HepG2 (cell line): ENCODE results near the gene AOX1. TPM values are rescaled to one million over a fixed set of nuclear protein-coding genes. Genes with fewer than 3 reads are reported as not detected.

ENCODE experiments used
- ATAC-seq: fragments of 200-7000 bp; cut with Tn5 transposase; 3 replicates; pipeline ENCODE4 v1.9.1; 2020; ENCODE audit warnings: mild to moderate bottlenecking, moderate library complexity
- BruUV-seq: library from RNA; stranded (reverse); fragments of 400-500 nt; replicated peaks from 2 replicates; lab custom pipeline; 2021; lab: Mats Ljungman, UMichigan
- CTCF ChIA-PET: fragments of 300-600 bp; formaldehyde crosslinking; extraction: SDS; loops from one replicate; lab custom pipeline; 2021; ENCODE audit warnings: low total read pairs, inconsistent platforms, low intra/inter-chr PET ratio; lab: Yijun Ruan, JAX
- POLR2A ChIA-PET: fragments of 350-600 bp; sonication (Branson Sonifier 250); formaldehyde crosslinking; loops from one replicate; lab custom pipeline; 2020; ENCODE audit warnings: antibody characterized with exemption, inconsistent platforms; lab: Yijun Ruan, JAX
- DNase-seq: peaks from one replicate; pipeline ENCODE4 v3.0.0-alpha.2; 2015; ENCODE audit warnings: low spot score
- FAIRE-seq: peaks from 3 replicates; lab custom pipeline; 2011; peaks lifted over from hg19 to GRCh38; lab: Jason Lieb, UNC
- H2AFZ ChIP-seq: one replicate; pipeline ENCODE4 v1.6.1; 2011; ENCODE audit warnings: low read length, inconsistent platforms
- H3K27ac ChIP-seq: fragments of 300-600 bp; 3 replicates; pipeline ENCODE4 v1.8.0; 2011; ENCODE audit warnings: mixed run types, mild to moderate bottlenecking, mixed read lengths, low read length, inconsistent platforms; ENCODE audit not compliant: insufficient read depth; ENCODE audit errors: extremely low read length
- H3K27me3 ChIP-seq, 2 experiments: fragments of 200-600 bp in 1 of 2; 2 replicates in 1 of 2; 3 replicates in 1 of 2; pipeline versions ENCODE4 v1.6.0 to v1.8.0; 2011; ENCODE audit warnings: low read length in 2 of 2, mild to moderate bottlenecking in 2 of 2, moderate library complexity in 2 of 2, inconsistent platforms in 1 of 2; ENCODE audit not compliant: insufficient read depth in 2 of 2, control insufficient read depth in 1 of 2
- H3K36me3 ChIP-seq, 2 experiments: fragments of 200-600 bp in 1 of 2; replicated peaks in 1 of 2; 2 replicates in 1 of 2; 3 replicates in 1 of 2; pipeline versions ENCODE4 v1.5.1 to v1.8.0; 2011; ENCODE audit warnings: low read length in 2 of 2, inconsistent platforms in 1 of 2; ENCODE audit not compliant: insufficient read depth in 2 of 2, control insufficient read depth in 1 of 2
- H3K4me1 ChIP-seq: 2 replicates; pipeline ENCODE4 v1.5.1; 2012; ENCODE audit warnings: low read length, inconsistent platforms; ENCODE audit not compliant: insufficient read depth
- H3K4me2 ChIP-seq: 2 replicates; pipeline ENCODE4 v1.6.0; 2011; ENCODE audit warnings: low read depth, low read length, inconsistent platforms
- H3K4me3 ChIP-seq, 3 experiments: fragments of 200-600 bp in 1 of 3; sonication (generic), shearing (Covaris generic) in 1 of 3; replicated peaks in 1 of 3; 2 replicates each; pipeline ENCODE4 v1.5.1; 2011 to 2016; ENCODE audit warnings: low read length in 3 of 3, inconsistent platforms in 2 of 3, low read depth in 2 of 3, mild to moderate bottlenecking in 2 of 3, control low read depth in 1 of 3, mixed read lengths in 1 of 3; ENCODE audit not compliant: insufficient read depth in 1 of 3
- H3K79me2 ChIP-seq: one replicate; pipeline ENCODE4 v1.6.1; 2011; ENCODE audit warnings: low read length, inconsistent platforms; ENCODE audit not compliant: insufficient read depth
- H3K9ac ChIP-seq: 2 replicates; pipeline ENCODE4 v1.6.0; 2011; ENCODE audit warnings: mild to moderate bottlenecking, low read depth, low read length, inconsistent platforms; ENCODE audit not compliant: insufficient read depth
- H3K9me3 ChIP-seq: 2 replicates; pipeline ENCODE4 v1.5.1; 2012; ENCODE audit warnings: mild to moderate bottlenecking, low read length
- H4K20me1 ChIP-seq: 2 replicates; pipeline ENCODE4 v1.6.0; 2011; ENCODE audit warnings: inconsistent platforms, mild to moderate bottlenecking, low read length, moderate library complexity; ENCODE audit not compliant: insufficient read depth
- CENPT ChIP-seq: sonication (generic); formaldehyde crosslinking; IDR thresholded peaks from 2 replicates; pipeline ENCODE4 v1.8.0; 2022; ENCODE audit warnings: low read depth, mild to moderate bottlenecking, moderate library complexity, missing genetic modification reagents
- GATA4 ChIP-seq: sonication (generic); IDR thresholded peaks from 2 replicates; pipeline ENCODE4 v1.6.1; 2016; ENCODE audit warnings: antibody characterized with exemption, low read depth, borderline replicate concordance
- IRF2 ChIP-seq: IDR thresholded peaks from 2 replicates; pipeline ENCODE4 v1.6.1; 2018; ENCODE audit warnings: missing genetic modification reagents, missing compliant biosample characterization
- NAIF1 ChIP-seq: sonication (generic); formaldehyde crosslinking; IDR thresholded peaks from 2 replicates; pipeline ENCODE4 v1.5.0; 2020; ENCODE audit warnings: mild to moderate bottlenecking, missing genetic modification reagents, borderline replicate concordance
- RFXANK ChIP-seq: IDR thresholded peaks from 2 replicates; pipeline ENCODE4 v1.6.1; 2016
- RXRB ChIP-seq: IDR thresholded peaks from 2 replicates; pipeline ENCODE4 v1.6.1; 2016; ENCODE audit warnings: borderline replicate concordance, missing genetic modification reagents, missing compliant biosample characterization
- SRSF9 ChIP-seq: fragments of 200-400 bp; formaldehyde crosslinking; IDR thresholded peaks from 2 replicates; pipeline ENCODE4 v1.6.1; 2018; ENCODE audit warnings: borderline replicate concordance, mild to moderate bottlenecking, low read depth, low read length; ENCODE audit not compliant: insufficient read depth, poor library complexity, severe bottlenecking
- ZFP37 ChIP-seq: sonication (generic); formaldehyde crosslinking; IDR thresholded peaks from 2 replicates; pipeline ENCODE4 v1.4.0; 2020; ENCODE audit warnings: missing genetic modification reagents, borderline replicate concordance
- ZNF367 ChIP-seq: sonication (generic); formaldehyde crosslinking; IDR thresholded peaks from 2 replicates; pipeline ENCODE4 v1.4.0; 2020; ENCODE audit warnings: missing genetic modification reagents, borderline replicate concordance
- ZNF552 ChIP-seq: sonication (generic); formaldehyde crosslinking; IDR thresholded peaks from 2 replicates; pipeline ENCODE4 v1.9.0; 2022; ENCODE audit warnings: missing genetic modification reagents, mild to moderate bottlenecking, borderline replicate concordance
- WGBS: methylation state at CpG from one replicate; pipeline ENCODE4 v1.1.6; 2017; ENCODE audit warnings: low lambda C conversion rate; 5-methylcytosine and 5-hydroxymethylcytosine counted together
- in situ Hi-C: cut with HindIII; loops from 2 replicates; pipeline ENCODE4 v1.10.0; 2017; ENCODE audit warnings: low pct_unique_long_range_greater_than_20kb; ENCODE audit not compliant: extremely low pct_ligation_motif_present
- intact Hi-C: fragments of 100-400 bp; cut with micrococcal nuclease; formaldehyde crosslinking; loops from one replicate; pipeline ENCODE4 v1.10.0; 2022; ENCODE audit not compliant: unreplicated experiment
- polyA plus RNA-seq, 8 experiments: library from polyadenylated mRNA; depleted of rRNA in 3 of 8; stranded (reverse) in 7 of 8; unstranded in 1 of 8; fragments of >200 nt; fragmentation: Illumina TruSeq in 4 of 8; extraction: Trizol in 4 of 8; gene quantifications; 2 replicates each; pipeline versions ENCODE4 v1.2.1 to v1.2.3, GENCODE V29; 2011 to 2016; ENCODE audit warnings: low read depth in 4 of 8, missing spikeins in 1 of 8, mixed read lengths in 1 of 8; ENCODE audit not compliant: insufficient read depth in 1 of 8
- total RNA-seq, 5 experiments: library from RNA; depleted of rRNA; stranded (reverse); fragments of >200 nt; fragmentation: Illumina TruSeq; extraction: Trizol; gene quantifications; 2 replicates each; pipeline ENCODE4 v1.2.3, GENCODE V29; 2016; ENCODE audit warnings: low read depth in 1 of 5
- TF ChIP-seq, protein P1 (sequence below): sonication (generic); formaldehyde crosslinking; IDR thresholded peaks from 2 replicates; pipeline ENCODE4 v1.4.0; 2020; ENCODE audit warnings: missing genetic modification reagents
- TF ChIP-seq, protein P2 (sequence below): sonication (generic); formaldehyde crosslinking; IDR thresholded peaks from 2 replicates; pipeline ENCODE4 v1.4.0; 2020; ENCODE audit warnings: missing genetic modification reagents
- TF ChIP-seq, protein P3 (sequence below): sonication (generic); formaldehyde crosslinking; IDR thresholded peaks from 2 replicates; pipeline ENCODE4 v1.4.0; 2020; ENCODE audit warnings: missing genetic modification reagents

The AOX1 gene
- total and polyA plus RNA-seq, 2 of the 13 experiments (the other 11 are each of a cell fraction or from before 2014, with no cell fraction given): 9.2 to 18.0 TPM

DNA sequence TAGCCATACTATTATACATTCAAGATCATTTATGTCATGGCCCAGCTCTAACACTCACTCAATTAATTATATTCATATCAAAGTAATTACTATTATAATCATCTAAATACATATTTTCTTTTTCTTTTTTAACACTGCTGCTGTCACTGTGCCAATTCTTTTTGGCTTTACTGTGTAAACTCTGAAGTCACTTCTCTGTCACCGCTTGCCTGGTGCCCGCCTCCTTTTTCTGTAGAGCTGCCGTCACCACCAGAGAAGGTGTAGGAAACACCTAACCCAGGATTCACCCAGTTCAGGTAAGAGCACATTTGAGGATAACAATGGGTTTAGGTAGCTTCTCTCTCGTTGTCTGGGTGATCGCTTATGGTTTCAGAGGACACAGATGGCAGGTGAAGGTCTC, 93.3 kb downstream of the AOX1 start:
- 78% methylated on average over 5 of the region's 5 CpGs for WGBS
- Histone ChIP-seq H3K27me3 (no peaks in the 10 kb centered on the region), H3K36me3 (no peaks in the 10 kb centered on the region), H3K9ac (no peak overlapping the region), H3K27ac (no peak overlapping the region), H2AFZ (no peak overlapping the region), H3K4me2 (no peak overlapping the region), H3K4me1 (peaks cover 26% of the 10 kb centered on the region), H3K9me3 (no peaks in the 10 kb centered on the region), H4K20me1 (no peaks in the 10 kb centered on the region), H3K4me3 (no peak overlapping the region), H3K79me2 (no peaks in the 10 kb centered on the region)
- intact Hi-C loops (no loop called here), in situ Hi-C loops (no loop called here)
- BruUV-seq: no TSS peak
- DNase-seq: no peak
- ChIA-PET CTCF (no interaction called here), POLR2A (no interaction called here)
- no peak for ATAC-seq
- no peak for FAIRE-seq
- TF ChIP-seq NAIF1: no peak
- TF ChIP-seq RXRB (CRISPR knock-in tag): no peak
- TF ChIP-seq, protein P1, sequence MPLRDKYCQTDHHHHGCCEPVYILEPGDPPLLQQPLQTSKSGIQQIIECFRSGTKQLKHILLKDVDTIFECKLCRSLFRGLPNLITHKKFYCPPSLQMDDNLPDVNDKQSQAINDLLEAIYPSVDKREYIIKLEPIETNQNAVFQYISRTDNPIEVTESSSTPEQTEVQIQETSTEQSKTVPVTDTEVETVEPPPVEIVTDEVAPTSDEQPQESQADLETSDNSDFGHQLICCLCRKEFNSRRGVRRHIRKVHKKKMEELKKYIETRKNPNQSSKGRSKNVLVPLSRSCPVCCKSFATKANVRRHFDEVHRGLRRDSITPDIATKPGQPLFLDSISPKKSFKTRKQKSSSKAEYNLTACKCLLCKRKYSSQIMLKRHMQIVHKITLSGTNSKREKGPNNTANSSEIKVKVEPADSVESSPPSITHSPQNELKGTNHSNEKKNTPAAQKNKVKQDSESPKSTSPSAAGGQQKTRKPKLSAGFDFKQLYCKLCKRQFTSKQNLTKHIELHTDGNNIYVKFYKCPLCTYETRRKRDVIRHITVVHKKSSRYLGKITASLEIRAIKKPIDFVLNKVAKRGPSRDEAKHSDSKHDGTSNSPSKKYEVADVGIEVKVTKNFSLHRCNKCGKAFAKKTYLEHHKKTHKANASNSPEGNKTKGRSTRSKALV (CRISPR knock-in tag): no peak
- no peak for TF ChIP-seq SRSF9
- TF ChIP-seq ZFP37 (CRISPR knock-in tag): no peak
- TF ChIP-seq, protein P2, sequence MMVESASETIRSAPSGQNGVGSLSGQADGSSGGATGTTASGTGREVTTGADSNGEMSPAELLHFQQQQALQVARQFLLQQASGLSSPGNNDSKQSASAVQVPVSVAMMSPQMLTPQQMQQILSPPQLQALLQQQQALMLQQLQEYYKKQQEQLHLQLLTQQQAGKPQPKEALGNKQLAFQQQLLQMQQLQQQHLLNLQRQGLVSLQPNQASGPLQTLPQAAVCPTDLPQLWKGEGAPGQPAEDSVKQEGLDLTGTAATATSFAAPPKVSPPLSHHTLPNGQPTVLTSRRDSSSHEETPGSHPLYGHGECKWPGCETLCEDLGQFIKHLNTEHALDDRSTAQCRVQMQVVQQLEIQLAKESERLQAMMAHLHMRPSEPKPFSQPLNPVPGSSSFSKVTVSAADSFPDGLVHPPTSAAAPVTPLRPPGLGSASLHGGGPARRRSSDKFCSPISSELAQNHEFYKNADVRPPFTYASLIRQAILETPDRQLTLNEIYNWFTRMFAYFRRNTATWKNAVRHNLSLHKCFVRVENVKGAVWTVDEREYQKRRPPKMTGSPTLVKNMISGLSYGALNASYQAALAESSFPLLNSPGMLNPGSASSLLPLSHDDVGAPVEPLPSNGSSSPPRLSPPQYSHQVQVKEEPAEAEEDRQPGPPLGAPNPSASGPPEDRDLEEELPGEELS (CRISPR knock-in tag): no peak
- TF ChIP-seq CENPT (CRISPR knock-in tag): no peak
- TF ChIP-seq RFXANK (CRISPR knock-in tag): no peak
- no peak for TF ChIP-seq IRF2
- TF ChIP-seq, protein P3, sequence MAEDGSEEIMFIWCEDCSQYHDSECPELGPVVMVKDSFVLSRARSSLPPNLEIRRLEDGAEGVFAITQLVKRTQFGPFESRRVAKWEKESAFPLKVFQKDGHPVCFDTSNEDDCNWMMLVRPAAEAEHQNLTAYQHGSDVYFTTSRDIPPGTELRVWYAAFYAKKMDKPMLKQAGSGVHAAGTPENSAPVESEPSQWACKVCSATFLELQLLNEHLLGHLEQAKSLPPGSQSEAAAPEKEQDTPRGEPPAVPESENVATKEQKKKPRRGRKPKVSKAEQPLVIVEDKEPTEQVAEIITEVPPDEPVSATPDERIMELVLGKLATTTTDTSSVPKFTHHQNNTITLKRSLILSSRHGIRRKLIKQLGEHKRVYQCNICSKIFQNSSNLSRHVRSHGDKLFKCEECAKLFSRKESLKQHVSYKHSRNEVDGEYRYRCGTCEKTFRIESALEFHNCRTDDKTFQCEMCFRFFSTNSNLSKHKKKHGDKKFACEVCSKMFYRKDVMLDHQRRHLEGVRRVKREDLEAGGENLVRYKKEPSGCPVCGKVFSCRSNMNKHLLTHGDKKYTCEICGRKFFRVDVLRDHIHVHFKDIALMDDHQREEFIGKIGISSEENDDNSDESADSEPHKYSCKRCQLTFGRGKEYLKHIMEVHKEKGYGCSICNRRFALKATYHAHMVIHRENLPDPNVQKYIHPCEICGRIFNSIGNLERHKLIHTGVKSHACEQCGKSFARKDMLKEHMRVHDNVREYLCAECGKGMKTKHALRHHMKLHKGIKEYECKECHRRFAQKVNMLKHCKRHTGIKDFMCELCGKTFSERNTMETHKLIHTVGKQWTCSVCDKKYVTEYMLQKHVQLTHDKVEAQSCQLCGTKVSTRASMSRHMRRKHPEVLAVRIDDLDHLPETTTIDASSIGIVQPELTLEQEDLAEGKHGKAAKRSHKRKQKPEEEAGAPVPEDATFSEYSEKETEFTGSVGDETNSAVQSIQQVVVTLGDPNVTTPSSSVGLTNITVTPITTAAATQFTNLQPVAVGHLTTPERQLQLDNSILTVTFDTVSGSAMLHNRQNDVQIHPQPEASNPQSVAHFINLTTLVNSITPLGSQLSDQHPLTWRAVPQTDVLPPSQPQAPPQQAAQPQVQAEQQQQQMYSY (CRISPR knock-in tag): no peak
- TF ChIP-seq ZNF552: no peak
- TF ChIP-seq GATA4: no peak
- TF ChIP-seq ZNF367 (CRISPR knock-in tag): no peak
